Thymus (tissue), 11 donors: ENCODE results near the gene RTL5. TPM values are rescaled to one million over a fixed set of nuclear protein-coding genes. Genes with fewer than 3 reads are reported as not detected.

ENCODE experiments used
- DNase-seq, 9 donors: peaks; one replicate each; pipeline ENCODE4 v3.0.0-alpha.2; 2013; ENCODE audit warnings: low spot score in 9 of 9, low read depth in 6 of 9, missing footprints in 1 of 9
- H3K27ac ChIP-seq, 2 donors: one replicate each; pipeline ENCODE4 v1.5.1; 2013; ENCODE audit warnings: control low read depth in 1 of 2, low read depth in 1 of 2, low read length in 1 of 2, mild to moderate bottlenecking in 1 of 2, moderate library complexity in 1 of 2
- H3K27me3 ChIP-seq, 2 donors: one replicate each; pipeline ENCODE4 v1.5.1; 2013; ENCODE audit warnings: low read length in 1 of 2; ENCODE audit not compliant: control insufficient read depth in 2 of 2, insufficient read depth in 1 of 2
- H3K36me3 ChIP-seq, 2 donors: one replicate each; pipeline ENCODE4 v1.5.1; 2013; ENCODE audit warnings: low read length in 1 of 2, mild to moderate bottlenecking in 1 of 2, moderate library complexity in 1 of 2; ENCODE audit not compliant: control insufficient read depth in 2 of 2, insufficient read depth in 2 of 2
- H3K4me1 ChIP-seq, 2 donors: one replicate each; pipeline ENCODE4 v1.5.1; 2013; ENCODE audit warnings: low read length in 2 of 2; ENCODE audit not compliant: control insufficient read depth in 2 of 2, insufficient read depth in 2 of 2
- H3K4me3 ChIP-seq, 2 donors: one replicate each; pipeline ENCODE4 v1.5.1; 2013; ENCODE audit warnings: low read length in 2 of 2, control low read depth in 1 of 2, mild to moderate bottlenecking in 1 of 2
- H3K9me3 ChIP-seq, 2 donors: one replicate each; pipeline ENCODE4 v1.5.1; 2013; ENCODE audit warnings: low read length in 1 of 2, mild to moderate bottlenecking in 1 of 2; ENCODE audit not compliant: control insufficient read depth in 2 of 2, insufficient read depth in 1 of 2
- WGBS: extraction: QIAGEN DNeasy Blood & Tissue Kit; methylation state at CpG from one replicate; pipeline ENCODE4 v1.1.7; 2013; 5-methylcytosine and 5-hydroxymethylcytosine counted together
- polyA plus RNA-seq: library from polyadenylated mRNA; stranded (reverse); fragments of 200-250 nt; gene quantifications from one replicate; pipeline ENCODE4 v1.2.3, GENCODE V29; 2013
- total RNA-seq: library from RNA; stranded (reverse); fragments of 120-200 nt; gene quantifications from one replicate; pipeline ENCODE4 v1.2.4, GENCODE V29; 2013
- donor health status: healthy.

The RTL5 gene
- total and polyA plus RNA-seq, 2 donors: 0.38 to 0.96 TPM

GRCh38 chrX:72080150-72080549 lies 51.6 kb downstream of the RTL5 start:
- Histone ChIP-seq H3K4me3 (no peak overlapping the region), H3K27ac (no peak overlapping the region), H3K9me3 (no peaks in the 10 kb centered on the region), H3K27me3 (peaks cover 0 to 4% of the 10 kb centered on the region in 2 donors), H3K36me3 (no peaks in the 10 kb centered on the region), H3K4me1 (no peaks in the 10 kb centered on the region)
- no peak for DNase-seq
- WGBS: 36% methylated on average over 7 of the region's 7 CpGs

GRCh38 chrX:72079607-72080006 lies 52.1 kb downstream of the RTL5 start:
- WGBS: 81% methylated on average over 12 of the region's 12 CpGs
- Histone ChIP-seq H3K9me3 (no peaks in the 10 kb centered on the region), H3K4me3 (no peak overlapping the region), H3K36me3 (no peaks in the 10 kb centered on the region), H3K4me1 (no peaks in the 10 kb centered on the region), H3K27me3 (peaks cover 0 to 4% of the 10 kb centered on the region in 2 donors), H3K27ac (no peak overlapping the region)
- DNase-seq: no peak

- H3K4me1 ChIP-seq: no peaks in the 10 kb centered on the region
- peaks cover 0 to 4% of the 10 kb centered on the region in 2 donors for H3K27me3 ChIP-seq
- no peak overlapping the region for H3K4me3 ChIP-seq
- H3K27ac ChIP-seq: no peak overlapping the region
- no peak for DNase-seq
- no peaks in the 10 kb centered on the region for H3K9me3 ChIP-seq
- no peaks in the 10 kb centered on the region for H3K36me3 ChIP-seq
- 24% methylated on average over 4 of the region's 4 CpGs for whole genome bisulfite sequencing
Measured at GRCh38 chrX:72078411-72078810, 53.3 kb downstream of the RTL5 start.

Other genes starting within 250 kb of the RTL5 start
- gene NHSL2, start 221.1 kb downstream of the RTL5 start, total RNA-seq: 0.80 TPM
- gene NHSL2, start 221.1 kb downstream of the RTL5 start, polyA plus RNA-seq: 0.80 TPM
- 37.7 TPM for gene PIN4, start 49.8 kb upstream of the RTL5 start, total RNA-seq
- 27.2 TPM for gene PIN4, start 49.8 kb upstream of the RTL5 start, polyA plus RNA-seq
- 5.5 TPM for gene ERCC6L, start 107.1 kb upstream of the RTL5 start, total RNA-seq
- gene ERCC6L, start 107.1 kb upstream of the RTL5 start, polyA plus RNA-seq: 0.46 TPM
- 2,236 TPM for gene RPS4X, start 145.3 kb upstream of the RTL5 start, total RNA-seq
- gene RPS4X, start 145.3 kb upstream of the RTL5 start, polyA plus RNA-seq: 1,402 TPM
- gene CITED1, start 174.0 kb upstream of the RTL5 start, total RNA-seq: 0.52 TPM
- gene CITED1, start 174.0 kb upstream of the RTL5 start, polyA plus RNA-seq: 1.3 TPM